IPS-18a (cell line): ENCODE measurements around the gene CUL3.

Source experiments
- H3K27ac ChIP-seq: one replicate; pipeline ENCODE4 v1.5.1; 2013; ENCODE audit warnings: low read length
- H3K27me3 ChIP-seq: one replicate; pipeline ENCODE4 v1.6.1; 2013; ENCODE audit warnings: mild to moderate bottlenecking, low read length; ENCODE audit not compliant: control insufficient read depth, insufficient read depth
- H3K36me3 ChIP-seq: one replicate; pipeline ENCODE4 v1.6.1; 2013; ENCODE audit warnings: low read depth, low read length; ENCODE audit not compliant: control insufficient read depth
- H3K4me1 ChIP-seq: one replicate; pipeline ENCODE4 v1.6.1; 2013; ENCODE audit warnings: low read depth, low read length; ENCODE audit not compliant: control insufficient read depth
- H3K4me3 ChIP-seq: one replicate; pipeline ENCODE4 v1.5.1; 2013; ENCODE audit warnings: low read length
- H3K9ac ChIP-seq: one replicate; pipeline ENCODE4 v1.6.1; 2013; ENCODE audit warnings: mild to moderate bottlenecking, low read length, moderate library complexity
- H3K9me3 ChIP-seq: one replicate; pipeline ENCODE4 v1.6.1; 2013; ENCODE audit warnings: low read depth, low read length; ENCODE audit not compliant: control insufficient read depth

CUL3 gene

DNA sequence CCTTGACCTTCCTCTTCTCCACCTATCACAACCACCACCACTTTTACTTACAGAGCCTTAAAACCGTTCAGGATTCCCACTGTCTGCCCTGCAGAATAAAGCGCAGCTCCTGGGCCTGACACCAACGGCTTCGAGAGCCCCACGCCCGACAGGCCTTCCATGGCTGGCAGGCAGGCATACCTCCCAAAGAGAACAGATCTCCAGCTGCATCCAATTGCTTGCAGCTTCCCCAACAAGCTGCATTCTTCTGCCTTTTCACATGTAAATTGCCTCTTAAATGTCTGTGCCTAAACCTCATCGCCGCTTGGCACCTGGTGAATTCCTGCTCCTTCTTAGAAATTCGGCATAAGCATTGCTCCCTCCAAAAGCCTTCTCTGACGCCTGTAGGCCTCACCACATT is 151.7 kb downstream of the CUL3 start:
- no peak overlapping the region for H3K9ac ChIP-seq
- no peaks in the 10 kb centered on the region for H3K27me3 ChIP-seq
- no peak overlapping the region for H3K4me3 ChIP-seq
- H3K9me3 ChIP-seq: peaks cover 3% of the 10 kb centered on the region
- H3K27ac ChIP-seq: no peak overlapping the region
- no peaks in the 10 kb centered on the region for H3K36me3 ChIP-seq
- H3K4me1 ChIP-seq: peaks cover 14% of the 10 kb centered on the region

DNA sequence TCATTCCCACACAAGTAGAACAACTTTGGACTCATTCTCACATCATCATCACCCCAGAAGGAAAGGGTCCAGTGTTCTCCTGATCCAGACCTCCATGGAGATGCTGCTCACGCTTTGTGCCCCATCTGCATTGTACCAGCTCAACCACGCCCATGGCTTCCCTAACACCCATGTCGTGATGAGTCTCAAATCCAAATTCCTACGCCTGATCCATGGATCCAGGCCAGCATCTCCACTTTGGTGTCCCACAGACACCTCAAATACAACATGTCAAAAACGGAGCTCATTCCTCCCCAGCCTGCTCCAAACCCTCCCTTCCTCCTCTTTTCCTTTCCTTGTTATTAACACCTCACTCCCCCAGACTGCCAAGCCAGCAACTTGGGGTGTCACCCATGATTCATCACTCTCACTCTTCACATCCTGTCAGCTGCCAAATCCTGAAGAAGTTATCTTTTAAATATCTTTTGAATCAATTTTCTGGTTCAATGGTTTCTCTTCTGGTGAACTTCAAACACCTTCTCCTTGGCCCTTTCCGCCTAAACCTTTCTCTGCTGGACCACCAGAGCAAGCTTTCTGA is 153.1 kb downstream of the CUL3 start:
- Histone ChIP-seq H3K27ac (no peak overlapping the region), H3K27me3 (no peaks in the 10 kb centered on the region), H3K4me3 (no peak overlapping the region), H3K36me3 (no peaks in the 10 kb centered on the region), H3K4me1 (peaks cover 14% of the 10 kb centered on the region), H3K9me3 (peaks cover 3% of the 10 kb centered on the region), H3K9ac (no peak overlapping the region)

DNA sequence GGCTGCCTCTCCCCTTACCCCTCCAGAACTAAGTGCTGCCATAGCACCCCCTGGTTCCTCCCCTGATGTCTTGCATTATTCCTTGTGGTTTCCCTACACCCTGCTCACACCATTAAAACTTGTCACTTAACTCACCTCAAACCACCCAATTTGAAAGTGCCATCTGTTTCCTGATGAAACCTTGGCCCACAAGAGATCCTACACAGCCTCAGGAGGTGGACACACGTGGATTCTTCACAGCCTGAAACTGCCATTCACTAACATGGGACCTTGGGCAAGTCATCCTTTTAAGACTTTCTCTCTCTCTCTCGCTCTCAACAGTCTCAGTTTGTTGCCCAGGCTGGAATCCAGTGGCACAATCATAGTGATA is 155.7 kb downstream of the CUL3 start:
- Histone ChIP-seq H3K36me3 (no peaks in the 10 kb centered on the region), H3K9me3 (peaks cover 3% of the 10 kb centered on the region), H3K27ac (no peak overlapping the region), H3K4me1 (peaks cover 8% of the 10 kb centered on the region), H3K4me3 (no peak overlapping the region), H3K27me3 (no peaks in the 10 kb centered on the region), H3K9ac (no peak overlapping the region)

DNA sequence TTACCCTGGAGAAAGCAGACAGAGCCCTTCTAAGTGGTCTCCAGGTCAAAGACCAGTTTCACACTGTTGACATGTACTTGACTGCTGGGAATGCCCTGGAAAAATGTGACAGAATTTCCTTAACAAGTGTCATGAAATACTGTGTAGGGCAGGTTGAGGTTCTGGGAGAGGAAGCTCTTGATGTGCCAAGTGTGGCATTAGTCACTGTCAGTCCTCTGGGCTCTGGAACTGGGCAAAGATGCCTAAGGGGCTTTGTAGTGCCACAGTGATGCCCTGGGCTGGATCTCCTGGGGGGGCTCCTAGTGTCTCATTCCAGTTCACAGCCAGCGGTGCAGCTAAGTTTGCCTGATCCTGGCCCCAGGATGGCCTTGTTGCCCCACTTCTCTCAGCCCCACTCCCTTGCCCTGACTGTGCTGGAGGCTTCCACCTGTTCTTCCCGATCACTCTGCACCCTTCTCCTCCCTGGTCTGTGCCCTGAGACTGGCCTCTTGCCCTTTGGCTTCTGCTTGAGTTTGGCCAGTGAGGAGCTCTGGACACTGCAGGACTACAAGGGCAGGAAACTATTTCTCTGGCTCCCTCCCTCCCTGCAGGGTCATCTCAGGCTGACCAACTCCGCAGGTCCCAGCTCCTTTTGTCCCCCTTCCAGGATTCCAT is 156.2 kb downstream of the CUL3 start:
- H3K27ac ChIP-seq: no peak overlapping the region
- H3K4me1 ChIP-seq: peaks cover 3% of the 10 kb centered on the region
- H3K9ac ChIP-seq: no peak overlapping the region
- H3K36me3 ChIP-seq: no peaks in the 10 kb centered on the region
- no peaks in the 10 kb centered on the region for H3K27me3 ChIP-seq
- peaks cover 3% of the 10 kb centered on the region for H3K9me3 ChIP-seq
- no peak overlapping the region for H3K4me3 ChIP-seq

DNA sequence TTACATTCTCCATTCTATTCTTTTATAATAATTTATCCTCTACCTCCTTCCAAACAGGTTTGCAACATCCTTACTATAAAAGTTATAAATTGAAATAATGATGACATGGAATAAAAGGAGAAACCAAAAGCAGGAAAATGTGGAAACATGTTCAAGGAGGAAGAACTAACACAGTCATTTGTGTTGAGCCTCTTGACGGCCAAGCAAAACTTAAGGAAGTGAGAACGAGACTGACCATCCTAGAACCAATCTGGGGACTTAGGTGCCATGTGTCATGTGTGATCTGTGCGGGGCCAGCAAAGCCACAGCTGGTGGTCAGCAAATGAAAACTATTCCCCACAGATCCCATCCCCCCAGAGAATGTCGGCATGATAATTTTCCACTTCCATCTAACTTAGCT is 157.7 kb downstream of the CUL3 start:
- Histone ChIP-seq H3K4me1 (no peaks in the 10 kb centered on the region), H3K9ac (no peak overlapping the region), H3K36me3 (no peaks in the 10 kb centered on the region), H3K27ac (no peak overlapping the region), H3K4me3 (no peak overlapping the region), H3K27me3 (no peaks in the 10 kb centered on the region), H3K9me3 (peaks cover 3% of the 10 kb centered on the region)

DNA sequence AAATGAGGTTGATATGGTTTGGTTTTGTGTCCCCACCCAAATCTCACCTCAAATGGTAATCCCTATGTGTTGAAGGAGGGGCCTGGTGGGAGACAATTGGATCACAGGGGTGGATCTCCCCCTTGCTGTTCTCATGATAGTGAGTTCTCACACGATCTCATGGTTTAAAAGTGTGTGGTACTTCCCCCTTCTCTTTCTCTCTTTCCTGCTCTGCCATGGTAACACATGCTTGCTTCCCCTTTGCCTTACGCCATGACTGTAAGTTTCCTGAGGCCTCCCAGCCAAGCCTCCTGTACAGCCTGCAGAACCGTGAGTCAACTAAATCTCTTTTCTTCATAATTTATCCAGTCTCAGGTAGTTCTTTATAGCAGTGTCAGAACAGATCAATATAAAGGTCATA is 158.5 kb downstream of the CUL3 start:
- Histone ChIP-seq H3K4me3 (no peak overlapping the region), H3K27ac (no peak overlapping the region), H3K4me1 (no peaks in the 10 kb centered on the region), H3K9me3 (peaks cover 3% of the 10 kb centered on the region), H3K9ac (no peak overlapping the region), H3K27me3 (no peaks in the 10 kb centered on the region), H3K36me3 (no peaks in the 10 kb centered on the region)

DNA sequence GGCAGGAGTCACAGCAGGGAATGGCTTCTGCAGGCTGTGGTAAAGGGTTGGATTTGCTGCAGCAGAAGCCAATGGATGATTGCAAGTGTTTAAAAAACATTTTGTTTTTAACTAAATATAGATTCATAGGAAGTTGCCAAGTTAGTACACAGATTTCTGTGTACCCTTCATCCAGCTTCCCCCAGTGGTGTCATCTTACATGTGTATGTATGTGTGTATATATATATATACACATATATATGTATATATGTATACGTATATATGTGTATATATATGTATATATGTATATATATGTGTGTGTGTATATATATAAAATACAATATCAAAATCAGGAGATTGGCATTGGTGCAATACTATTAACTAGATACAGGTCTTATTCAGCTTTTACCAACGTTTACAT is 164.1 kb downstream of the CUL3 start:
- no peak overlapping the region for H3K4me3 ChIP-seq
- H3K27me3 ChIP-seq: no peaks in the 10 kb centered on the region

More for the DNA sequence above, 164.1 kb downstream of the CUL3 start:
- H3K9me3 ChIP-seq: no peaks in the 10 kb centered on the region
- no peaks in the 10 kb centered on the region for H3K4me1 ChIP-seq
- no peak overlapping the region for H3K9ac ChIP-seq
- H3K27ac ChIP-seq: no peak overlapping the region
- no peaks in the 10 kb centered on the region for H3K36me3 ChIP-seq
